OCI-LY7 (cell line): ENCODE data around the gene GRID2. TPM values are rescaled to one million over a fixed set of nuclear protein-coding genes. Genes with fewer than 3 reads are reported as not detected.

ENCODE experiments used
- BruUV-seq: library from RNA; stranded (reverse); fragments of 400-500 nt; replicated peaks from 2 replicates; lab custom pipeline; 2021; lab: Mats Ljungman, UMichigan
- CTCF ChIA-PET: fragments of 300-600 bp; sonication (Branson Sonifier 250); formaldehyde crosslinking; loops from one replicate; lab custom pipeline; 2022; ENCODE audit warnings: antibody characterized with exemption; ENCODE audit not compliant: unreplicated experiment; lab: Charles Lee
- POLR2A ChIA-PET: fragments of 300-600 bp; sonication (Branson Sonifier 250); formaldehyde crosslinking; loops from one replicate; lab custom pipeline; 2022; ENCODE audit warnings: antibody characterized with exemption; lab: Charles Lee
- DNase-seq: peaks from one replicate; pipeline ENCODE4 v3.0.0-alpha.2; 2015; ENCODE audit warnings: low spot score
- H2AFZ ChIP-seq: fragments of 200-600 bp; sonication (generic), shearing (Covaris generic); 2 replicates; pipeline ENCODE4 v1.6.1; 2014; ENCODE audit warnings: mild to moderate bottlenecking, antibody characterized with exemption, low read length, moderate library complexity
- H3K27ac ChIP-seq: fragments of 200-600 bp; sonication (generic); 2 replicates; pipeline ENCODE4 v1.5.1; 2014; ENCODE audit warnings: mixed run types, low read depth, mild to moderate bottlenecking, moderate library complexity, low read length, inconsistent platforms; ENCODE audit not compliant: poor library complexity, severe bottlenecking
- H3K36me3 ChIP-seq: fragments of 200-600 bp; sonication (generic); 2 replicates; pipeline ENCODE4 v1.6.1; 2014; ENCODE audit warnings: mild to moderate bottlenecking, antibody characterized with exemption, low read length, moderate library complexity, mixed read lengths; ENCODE audit not compliant: insufficient read depth
- H3K4me1 ChIP-seq: fragments of 200-600 bp; sonication (generic); 2 replicates; pipeline ENCODE4 v1.5.1; 2014; ENCODE audit warnings: mild to moderate bottlenecking, low read length; ENCODE audit not compliant: insufficient read depth, poor library complexity, severe bottlenecking
- H3K4me2 ChIP-seq: fragments of 200-600 bp; sonication (generic); 2 replicates; pipeline ENCODE4 v1.6.1; 2014; ENCODE audit warnings: mild to moderate bottlenecking, low read length
- H3K4me3 ChIP-seq: fragments of 200-600 bp; sonication (generic); 2 replicates; pipeline ENCODE4 v1.5.1; 2014; ENCODE audit warnings: mild to moderate bottlenecking, low read depth, low read length; ENCODE audit not compliant: poor library complexity, severe bottlenecking
- H3K79me2 ChIP-seq: fragments of 200-600 bp; sonication (generic); 2 replicates; pipeline ENCODE4 v1.6.1; 2016; ENCODE audit warnings: low read depth, mild to moderate bottlenecking, low read length, moderate library complexity, mixed read lengths; ENCODE audit not compliant: insufficient read depth
- H3K9me2 ChIP-seq: fragments of 200-600 bp; sonication (generic); 2 replicates; pipeline ENCODE4 v1.6.1; 2016; ENCODE audit warnings: mild to moderate bottlenecking, low read length, mixed read lengths; ENCODE audit not compliant: insufficient read depth
- H3K9me3 ChIP-seq: fragments of 200-600 bp; sonication (generic); 2 replicates; pipeline ENCODE4 v1.6.1; 2014; ENCODE audit warnings: mild to moderate bottlenecking, mixed run types, low read length, mixed read lengths
- H4K20me1 ChIP-seq: fragments of 200-600 bp; sonication (generic); 2 replicates; pipeline ENCODE4 v1.6.1; 2014; ENCODE audit warnings: mild to moderate bottlenecking, antibody characterized with exemption, low read length, moderate library complexity, mixed read lengths; ENCODE audit not compliant: insufficient read depth
- EZH2phosphoT487 ChIP-seq: fragments of 200-600 bp; sonication (generic); IDR thresholded peaks from 2 replicates; pipeline ENCODE4 v1.6.1; 2018; ENCODE audit warnings: low read depth, borderline replicate concordance, mild to moderate bottlenecking, mixed run types, antibody characterized with exemption, low read length, moderate library complexity, mixed read lengths
- intact Hi-C: fragments of 100-400 bp; cut with micrococcal nuclease; formaldehyde crosslinking; loops from one replicate; pipeline ENCODE4 v1.10.0; 2022; ENCODE audit not compliant: unreplicated experiment
- total RNA-seq, 2 experiments: library from RNA; depleted of rRNA in 1 of 2; stranded (reverse); fragments of >200 nt in 1 of 2; shearing (Covaris generic) in 1 of 2; gene quantifications; 2 replicates each; pipeline ENCODE4 v1.2.3, GENCODE V29; 2014 to 2022
- TF ChIP-seq, protein P1 (sequence below): fragments of 200-600 bp; sonication (generic); conservative IDR thresholded peaks from 2 replicates; pipeline ENCODE4 v1.5.1; 2014; ENCODE audit warnings: mild to moderate bottlenecking, antibody characterized with exemption, low read length, moderate library complexity, mixed read lengths

GRID2 gene
- total RNA-seq, 2 experiments from 2014 or later, result not detected

DNA sequence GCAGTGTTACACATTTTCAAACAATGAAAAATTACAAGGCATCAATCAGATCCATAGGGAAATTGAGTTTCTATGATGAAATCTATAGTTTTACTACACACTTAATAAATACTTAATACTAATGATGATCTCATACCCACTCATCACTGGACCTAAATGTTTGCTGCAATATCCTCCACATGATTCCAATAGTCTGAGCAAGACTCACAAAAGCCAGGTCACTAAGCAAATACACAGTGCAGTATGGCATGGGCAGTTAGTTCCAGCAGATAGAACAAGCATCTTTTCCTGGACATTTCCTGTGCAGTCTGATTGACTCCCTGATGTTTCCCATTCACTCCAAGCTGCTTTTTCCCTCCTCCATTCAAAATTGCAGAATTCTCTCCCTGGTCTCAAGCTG lies 1415.8 kb downstream of the GRID2 start:
- H3K27ac ChIP-seq, result no peak overlapping the region
- no peaks in the 10 kb centered on the region for H3K4me1 ChIP-seq
- POLR2A ChIA-PET, result no interaction called here
- no peak overlapping the region for H2AFZ ChIP-seq
- no peaks in the 10 kb centered on the region for H4K20me1 ChIP-seq
- H3K36me3 ChIP-seq, result no peaks in the 10 kb centered on the region
- DNase-seq, result no peak
- intact Hi-C loops, result no loop called here
- no peaks in the 10 kb centered on the region for H3K79me2 ChIP-seq
- no peaks in the 10 kb centered on the region for H3K9me2 ChIP-seq
- no peaks in the 10 kb centered on the region for H3K9me3 ChIP-seq
- TF ChIP-seq, protein P1, sequence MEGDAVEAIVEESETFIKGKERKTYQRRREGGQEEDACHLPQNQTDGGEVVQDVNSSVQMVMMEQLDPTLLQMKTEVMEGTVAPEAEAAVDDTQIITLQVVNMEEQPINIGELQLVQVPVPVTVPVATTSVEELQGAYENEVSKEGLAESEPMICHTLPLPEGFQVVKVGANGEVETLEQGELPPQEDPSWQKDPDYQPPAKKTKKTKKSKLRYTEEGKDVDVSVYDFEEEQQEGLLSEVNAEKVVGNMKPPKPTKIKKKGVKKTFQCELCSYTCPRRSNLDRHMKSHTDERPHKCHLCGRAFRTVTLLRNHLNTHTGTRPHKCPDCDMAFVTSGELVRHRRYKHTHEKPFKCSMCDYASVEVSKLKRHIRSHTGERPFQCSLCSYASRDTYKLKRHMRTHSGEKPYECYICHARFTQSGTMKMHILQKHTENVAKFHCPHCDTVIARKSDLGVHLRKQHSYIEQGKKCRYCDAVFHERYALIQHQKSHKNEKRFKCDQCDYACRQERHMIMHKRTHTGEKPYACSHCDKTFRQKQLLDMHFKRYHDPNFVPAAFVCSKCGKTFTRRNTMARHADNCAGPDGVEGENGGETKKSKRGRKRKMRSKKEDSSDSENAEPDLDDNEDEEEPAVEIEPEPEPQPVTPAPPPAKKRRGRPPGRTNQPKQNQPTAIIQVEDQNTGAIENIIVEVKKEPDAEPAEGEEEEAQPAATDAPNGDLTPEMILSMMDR, result no peak
- no peak for TF ChIP-seq EZH2phosphoT487
- CTCF ChIA-PET, result interaction anchor here (1.0 kb wide), 1 partner anchor 195 kb away, joined by 3 read pairs; no protein-coding TSS in a partner anchor
- BruUV-seq, result no TSS peak
- H3K4me2 ChIP-seq, result no peak overlapping the region
- H3K4me3 ChIP-seq, result no peak overlapping the region

DNA sequence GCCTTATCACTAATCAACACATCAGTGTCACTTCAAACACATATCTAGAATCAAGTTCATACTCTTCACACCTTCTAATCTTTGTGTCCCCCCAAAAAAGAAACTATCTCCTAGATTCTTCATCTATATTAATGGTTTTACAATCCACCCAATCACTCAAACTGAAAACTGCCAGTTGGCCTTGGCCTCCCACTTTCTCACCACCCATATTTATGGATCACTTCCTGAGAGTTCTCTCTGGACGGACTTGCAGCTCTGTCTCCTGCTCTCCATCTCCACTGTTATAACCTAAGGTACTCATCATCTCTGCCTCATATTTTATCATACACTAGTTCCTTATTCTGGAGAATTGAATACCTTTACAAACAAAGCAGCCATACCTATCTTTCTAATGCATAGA lies 1418.7 kb downstream of the GRID2 start:
- no peaks in the 10 kb centered on the region for H3K9me2 ChIP-seq
- intact Hi-C loops, result no loop called here
- no peak overlapping the region for H3K27ac ChIP-seq
- no peaks in the 10 kb centered on the region for H4K20me1 ChIP-seq
- no peaks in the 10 kb centered on the region for H3K79me2 ChIP-seq
- no peaks in the 10 kb centered on the region for H3K36me3 ChIP-seq
- CTCF ChIA-PET, result no interaction called here
- H3K9me3 ChIP-seq, result no peaks in the 10 kb centered on the region
- no TSS peak for BruUV-seq
- H3K4me1 ChIP-seq, result no peaks in the 10 kb centered on the region
- DNase-seq, result no peak
- H3K4me2 ChIP-seq, result no peak overlapping the region
- H3K4me3 ChIP-seq, result no peak overlapping the region
- TF ChIP-seq, protein P1, result no peak
- no peak for TF ChIP-seq EZH2phosphoT487
- POLR2A ChIA-PET, result no interaction called here
- no peak overlapping the region for H2AFZ ChIP-seq

DNA sequence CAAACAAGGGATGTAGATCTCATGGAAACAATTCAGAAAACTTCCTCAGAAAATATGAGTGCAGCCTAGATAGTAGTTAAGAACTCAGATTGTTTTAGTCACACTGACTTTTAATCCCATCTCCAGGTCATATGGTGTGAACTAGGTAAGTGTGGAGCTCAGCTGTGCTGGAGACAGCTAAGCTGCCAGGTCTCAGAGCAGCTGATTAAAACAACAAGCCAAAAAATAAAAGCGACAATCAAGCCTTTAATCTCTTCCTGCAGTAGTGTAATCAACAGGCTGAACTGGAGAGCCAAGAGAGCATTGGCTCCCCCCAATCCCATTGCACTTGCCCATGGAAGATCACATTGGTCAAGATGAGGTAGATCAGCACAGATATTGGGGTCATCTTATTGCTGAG lies 1426.5 kb downstream of the GRID2 start:
- no peaks in the 10 kb centered on the region for H3K9me2 ChIP-seq
- H3K9me3 ChIP-seq, result no peaks in the 10 kb centered on the region
- no peaks in the 10 kb centered on the region for H3K79me2 ChIP-seq
- no TSS peak for BruUV-seq
- H3K27ac ChIP-seq, result no peak overlapping the region
- POLR2A ChIA-PET, result no interaction called here
- H3K4me2 ChIP-seq, result no peak overlapping the region
- no peaks in the 10 kb centered on the region for H4K20me1 ChIP-seq
- CTCF ChIA-PET, result no interaction called here
- no peak overlapping the region for H2AFZ ChIP-seq
- TF ChIP-seq, protein P1, result no peak
- TF ChIP-seq EZH2phosphoT487, result no peak
- DNase-seq, result no peak
- no peak overlapping the region for H3K4me3 ChIP-seq
- no peaks in the 10 kb centered on the region for H3K36me3 ChIP-seq
- intact Hi-C loops, result no loop called here
- no peaks in the 10 kb centered on the region for H3K4me1 ChIP-seq
